CD4-positive, alpha-beta T cell treated with Interleukin-15 for 1 hour (primary cell): Measurements from ENCODE around the gene KLHL28.

Experiments used
- DNase-seq: peaks from one replicate; pipeline ENCODE4 v3.0.0-alpha.2; 2020

Gene KLHL28, protein sequence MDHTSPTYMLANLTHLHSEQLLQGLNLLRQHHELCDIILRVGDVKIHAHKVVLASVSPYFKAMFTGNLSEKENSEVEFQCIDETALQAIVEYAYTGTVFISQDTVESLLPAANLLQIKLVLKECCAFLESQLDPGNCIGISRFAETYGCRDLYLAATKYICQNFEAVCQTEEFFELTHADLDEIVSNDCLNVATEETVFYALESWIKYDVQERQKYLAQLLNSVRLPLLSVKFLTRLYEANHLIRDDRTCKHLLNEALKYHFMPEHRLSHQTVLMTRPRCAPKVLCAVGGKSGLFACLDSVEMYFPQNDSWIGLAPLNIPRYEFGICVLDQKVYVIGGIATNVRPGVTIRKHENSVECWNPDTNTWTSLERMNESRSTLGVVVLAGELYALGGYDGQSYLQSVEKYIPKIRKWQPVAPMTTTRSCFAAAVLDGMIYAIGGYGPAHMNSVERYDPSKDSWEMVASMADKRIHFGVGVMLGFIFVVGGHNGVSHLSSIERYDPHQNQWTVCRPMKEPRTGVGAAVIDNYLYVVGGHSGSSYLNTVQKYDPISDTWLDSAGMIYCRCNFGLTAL

GRCh38 chr14:44961554-44962333 is at the start of gene KLHL28, which contains the start of gene TOGARAM1:
Gene KLHL28 (minus strand): TSS chr14:44961947. CDS start chr14:44945928, 16,019 bp downstream.
Gene TOGARAM1 (plus strand): TSS chr14:44962190. CDS start chr14:44962422, 232 bp downstream.
- peak; percentile 98 for DNase-seq

DNA sequence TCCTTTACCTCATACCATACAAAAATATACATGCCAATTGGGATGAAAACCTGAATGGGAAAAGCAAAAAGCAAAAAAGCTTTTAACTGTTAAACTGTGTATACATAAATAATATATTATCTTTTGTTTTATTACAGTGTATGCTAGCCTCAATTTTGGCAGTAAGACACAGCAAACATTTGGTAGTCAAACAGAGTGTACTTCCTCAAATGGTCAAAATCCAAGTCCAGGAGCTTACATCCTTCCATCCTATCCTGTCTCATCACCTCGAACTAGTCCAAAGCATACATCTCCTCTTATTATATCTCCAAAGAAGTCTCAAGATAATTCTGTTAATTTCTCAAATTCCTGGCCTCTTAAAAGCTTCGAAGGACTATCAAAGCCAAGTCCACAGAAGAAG is 42.2 kb upstream of the KLHL28 start:
- no peak for DNase-seq

DNA sequence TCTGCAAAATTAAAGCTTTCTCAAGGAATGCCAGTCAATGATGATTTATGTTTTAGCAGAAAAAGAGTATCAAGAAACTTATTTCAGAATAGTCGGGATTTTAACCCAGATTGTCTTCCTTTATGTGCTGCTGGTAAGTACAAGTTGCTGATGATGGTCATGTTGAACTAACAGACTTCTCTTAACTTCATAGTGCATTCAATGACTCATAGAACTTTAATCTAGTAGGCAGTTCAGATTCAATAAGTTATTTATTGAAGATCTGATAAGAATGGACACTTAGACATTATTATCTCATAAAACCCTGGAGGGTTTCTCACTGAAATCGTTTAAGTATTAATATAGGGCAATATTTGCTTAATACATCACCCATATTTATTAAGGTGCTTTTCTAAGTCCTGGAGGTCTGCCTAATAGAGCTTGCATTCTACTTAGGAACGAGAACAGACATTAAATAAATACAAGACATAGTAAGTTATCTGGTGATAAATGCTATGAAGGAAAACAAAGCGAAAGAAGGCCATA is 34.1 kb upstream of the KLHL28 start:
- no peak for DNase-seq

DNA sequence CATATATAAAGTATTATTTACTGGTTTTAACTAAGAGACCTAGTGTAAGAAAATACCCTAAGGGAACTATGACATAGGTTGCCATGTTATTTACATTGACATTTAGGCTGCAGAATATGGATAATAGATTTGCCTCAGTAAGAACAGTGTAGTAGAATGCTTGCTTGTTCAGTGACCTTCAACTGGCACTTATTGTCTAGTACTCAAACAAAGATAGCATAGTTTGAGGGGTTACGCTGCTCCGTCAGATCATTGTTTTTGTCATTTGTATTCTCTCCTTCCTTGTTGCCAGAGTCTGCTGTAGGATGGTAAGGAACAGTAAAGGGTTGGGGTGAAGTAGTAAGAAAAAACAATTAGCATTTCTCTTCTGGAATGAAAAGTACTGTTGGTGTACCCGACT is 33.4 kb upstream of the KLHL28 start:
- no peak for DNase-seq

- DNase-seq: no peak
Measured at GRCh38 chr14:44990533-44990932, 28.8 kb upstream of the KLHL28 start.

- no peak for DNase-seq
Measured at GRCh38 chr14:44989497-44990440, 28.0 kb upstream of the KLHL28 start.

DNA sequence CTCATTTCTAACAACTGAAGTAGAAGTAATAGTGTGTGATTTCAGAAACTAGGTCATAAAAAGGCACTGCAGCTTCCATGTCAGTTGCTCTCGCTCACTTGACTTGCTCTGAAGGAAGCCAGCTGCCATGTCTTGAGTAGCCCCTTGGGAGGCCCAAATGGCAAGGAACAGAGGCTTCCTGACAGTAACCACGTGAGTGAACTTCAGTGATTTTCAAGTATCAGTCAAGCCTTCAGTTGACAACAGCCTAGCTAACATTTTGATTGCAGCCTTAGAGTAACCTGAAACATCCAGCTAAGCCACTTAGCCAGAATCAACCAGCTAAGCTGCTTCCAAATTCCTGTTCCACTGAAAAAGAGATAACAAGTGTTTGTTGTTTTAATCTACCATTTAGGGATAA is 26.9 kb upstream of the KLHL28 start:
- DNase-seq: no peak

GRCh38 chr14:44982594-44982993 is 20.8 kb upstream of the KLHL28 start:
- DNase-seq: no peak

GRCh38 chr14:44981198-44981597 is 19.5 kb upstream of the KLHL28 start:
- DNase-seq: no peak

DNA sequence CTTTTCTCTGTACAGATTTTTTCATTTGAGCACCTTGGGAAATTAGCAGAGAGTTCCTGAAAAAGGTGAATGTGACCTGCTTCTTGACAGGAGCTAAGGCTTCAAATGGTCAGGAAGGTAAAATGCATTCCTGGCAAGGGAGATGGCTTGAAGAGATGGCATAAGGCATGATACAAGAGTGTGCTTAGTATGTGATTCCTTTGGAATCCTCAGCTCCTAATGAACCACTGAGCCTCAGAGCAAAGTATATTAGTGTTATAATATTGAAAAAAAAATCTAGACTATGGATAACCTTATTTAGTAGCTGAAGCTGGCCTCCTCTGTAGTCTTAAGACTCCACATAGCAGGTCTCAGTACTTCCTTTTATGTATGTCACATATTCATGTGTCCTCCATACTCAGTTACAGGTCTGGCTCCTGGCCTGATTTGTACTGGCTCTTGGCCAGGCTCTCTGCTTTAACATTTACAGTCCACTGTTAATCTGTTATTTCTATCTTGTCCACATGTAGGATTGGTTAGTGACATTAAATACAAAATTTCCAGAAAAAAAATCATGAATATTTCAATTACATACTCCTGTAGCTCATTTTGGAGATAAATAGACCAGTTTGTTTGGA is 18.1 kb upstream of the KLHL28 start:
- DNase-seq: no peak

DNA sequence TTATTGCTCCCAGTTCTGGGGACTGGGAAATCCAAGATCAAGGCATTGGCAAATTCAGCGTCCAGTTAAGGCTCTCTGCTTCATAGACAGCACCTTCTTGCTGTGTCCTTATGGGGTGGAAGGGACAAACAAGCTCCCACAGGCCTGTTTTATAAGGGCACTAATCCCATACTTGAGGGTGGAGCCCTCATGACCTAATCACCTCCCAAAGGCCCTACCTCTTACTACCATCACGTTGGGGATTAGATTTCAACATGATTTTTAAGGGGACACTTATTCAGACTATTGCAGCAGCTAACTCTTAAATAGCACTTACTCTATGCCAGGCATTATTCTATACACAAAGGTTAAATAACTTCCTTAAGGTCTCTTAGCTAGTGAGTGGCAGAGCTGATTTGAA is 17.5 kb upstream of the KLHL28 start:
- no peak for DNase-seq

DNA sequence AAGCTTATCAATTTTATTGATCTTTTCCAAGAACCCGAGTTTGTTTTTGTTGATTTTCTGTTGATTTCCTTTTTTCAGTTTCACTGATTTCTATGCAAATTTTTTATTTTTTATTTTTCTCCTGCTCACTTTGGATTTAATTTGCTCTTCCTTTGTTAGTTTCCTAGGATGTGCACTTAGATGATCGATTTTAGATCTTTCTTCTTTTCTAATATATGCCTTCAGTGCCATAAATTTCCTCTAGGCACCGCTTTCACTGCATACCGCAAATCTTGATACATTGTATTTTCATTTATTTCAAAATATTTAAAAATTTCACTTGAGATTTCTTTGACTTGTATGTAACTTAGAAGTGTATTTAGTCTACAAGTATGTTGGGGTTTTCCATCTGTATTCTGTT is 9.7 kb upstream of the KLHL28 start:
- no peak for DNase-seq

DNA sequence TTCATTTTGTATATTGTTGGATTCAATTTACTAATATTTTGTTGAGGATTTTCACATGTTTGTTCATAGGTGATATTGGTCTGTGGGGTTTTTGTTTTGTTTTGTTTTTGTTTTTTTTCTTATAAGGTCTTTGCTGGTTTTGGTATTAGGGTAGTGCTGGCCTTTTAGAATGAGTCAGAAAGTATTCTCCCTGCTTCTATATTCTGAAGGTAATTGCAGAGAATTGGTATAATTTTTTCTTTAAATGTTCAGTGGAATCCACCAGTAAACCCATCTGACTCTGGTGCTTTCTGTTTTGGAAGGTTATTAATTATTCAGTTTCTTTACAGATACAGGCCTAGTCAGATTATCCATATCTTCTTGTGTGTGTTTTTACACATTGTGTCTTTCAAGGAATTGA is 9.2 kb upstream of the KLHL28 start:
- DNase-seq: no peak

DNA sequence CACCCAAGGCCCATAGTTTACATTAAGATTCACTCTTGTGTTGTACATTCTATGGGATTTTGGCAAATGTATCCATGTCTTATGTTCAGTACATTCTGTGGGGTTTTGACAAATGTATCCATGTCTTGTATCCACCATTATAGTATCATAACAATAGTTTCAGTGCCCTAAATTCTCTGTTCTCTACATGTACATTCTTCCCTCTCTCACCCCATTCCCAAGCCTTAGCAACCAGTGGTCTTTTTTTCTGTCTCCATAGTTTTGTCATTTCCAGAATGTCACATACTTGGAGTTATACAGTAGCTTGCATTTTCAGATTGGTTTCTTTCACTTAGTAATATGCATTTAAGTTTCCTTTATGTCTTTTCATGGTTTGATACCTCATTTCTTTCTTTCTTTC is 7.0 kb upstream of the KLHL28 start:
- no peak for DNase-seq

GRCh38 chr14:44966601-44967336 is 5.0 kb upstream of the KLHL28 start:
- DNase-seq: no peak

DNA sequence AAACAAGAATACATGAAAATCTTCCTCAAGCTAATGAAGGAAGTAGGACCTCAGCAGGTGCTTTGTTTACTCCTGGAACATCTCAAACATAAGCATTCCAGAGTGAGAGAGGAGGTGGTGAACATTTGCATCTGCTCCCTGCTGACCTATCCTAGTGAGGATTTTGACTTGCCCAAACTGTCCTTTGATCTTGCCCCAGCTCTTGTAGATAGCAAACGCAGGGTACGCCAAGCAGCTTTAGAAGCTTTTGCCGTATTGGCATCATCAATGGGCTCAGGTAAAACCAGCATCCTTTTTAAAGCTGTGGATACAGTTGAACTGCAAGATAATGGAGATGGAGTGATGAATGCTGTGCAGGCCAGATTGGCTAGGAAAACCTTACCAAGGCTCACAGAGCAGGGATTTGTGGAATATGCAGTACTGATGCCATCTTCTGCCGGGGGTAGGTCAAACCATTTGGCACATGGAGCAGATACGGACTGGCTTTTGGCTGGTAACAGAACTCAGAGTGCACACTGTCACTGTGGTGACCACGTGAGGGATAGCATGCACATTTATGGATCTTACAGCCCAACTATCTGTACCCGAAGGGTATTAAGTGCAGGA is 2.1 kb upstream of the KLHL28 start:
- no peak for DNase-seq

- DNase-seq: no peak
Measured at GRCh38 chr14:44963044-44963528, 1.3 kb upstream of the KLHL28 start.

- peak; percentile 21 for DNase-seq
Measured at GRCh38 chr14:44962334-44963043, 742 bp upstream of the KLHL28 start.

DNA sequence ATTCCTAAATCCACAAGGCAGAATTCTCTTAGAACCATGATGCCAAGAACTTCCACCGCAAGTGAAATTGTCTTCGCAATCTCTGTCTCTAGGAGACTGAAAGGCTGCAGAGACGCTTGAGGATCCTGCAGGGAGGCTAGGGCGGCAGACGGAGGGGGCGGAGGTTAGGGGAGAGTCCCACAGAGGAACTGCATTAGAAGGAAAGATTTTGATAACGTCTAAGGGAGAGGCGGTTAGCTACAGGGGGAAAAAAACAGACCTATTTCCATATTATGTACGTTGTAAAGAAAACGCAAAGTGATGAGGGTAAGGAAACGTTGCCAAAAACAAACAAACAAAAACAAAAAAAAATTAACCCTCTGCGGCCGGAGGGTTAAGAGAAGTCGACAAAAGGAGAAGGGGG is 595 bp downstream of the KLHL28 start:
- DNase-seq: peak; percentile 50

GRCh38 chr14:44960646-44961045 is 1.1 kb downstream of the KLHL28 start:
- no peak for DNase-seq
